Endometrial microvascular endothelial cells (primary cell): ENCODE results near the gene STIP1. TPM values are rescaled to one million over a fixed set of nuclear protein-coding genes. Genes with fewer than 3 reads are reported as not detected.

Source experiments
- in situ Hi-C: cut with HindIII; loops from 2 replicates; pipeline ENCODE4 v1.10.0; 2017; ENCODE audit warnings: low sequenced_read_pairs, low pct_unique_long_range_greater_than_20kb; ENCODE audit errors: inconsistent ontology term
- total RNA-seq: library from RNA; depleted of rRNA; stranded (reverse); fragments of >200 nt; gene quantifications from one replicate; pipeline ENCODE4 v1.2.3, GENCODE V29; 2015; ENCODE audit errors: inconsistent ontology term

Gene STIP1
- 303 TPM for total RNA-seq

GRCh38 chr11:64185693-64186491, at the start of gene STIP1:
STIP1 (plus strand) TSS chr11:64186171; CDS start chr11:64186262, 91 bp downstream.
- in situ Hi-C loops, result no loop called here

DNA sequence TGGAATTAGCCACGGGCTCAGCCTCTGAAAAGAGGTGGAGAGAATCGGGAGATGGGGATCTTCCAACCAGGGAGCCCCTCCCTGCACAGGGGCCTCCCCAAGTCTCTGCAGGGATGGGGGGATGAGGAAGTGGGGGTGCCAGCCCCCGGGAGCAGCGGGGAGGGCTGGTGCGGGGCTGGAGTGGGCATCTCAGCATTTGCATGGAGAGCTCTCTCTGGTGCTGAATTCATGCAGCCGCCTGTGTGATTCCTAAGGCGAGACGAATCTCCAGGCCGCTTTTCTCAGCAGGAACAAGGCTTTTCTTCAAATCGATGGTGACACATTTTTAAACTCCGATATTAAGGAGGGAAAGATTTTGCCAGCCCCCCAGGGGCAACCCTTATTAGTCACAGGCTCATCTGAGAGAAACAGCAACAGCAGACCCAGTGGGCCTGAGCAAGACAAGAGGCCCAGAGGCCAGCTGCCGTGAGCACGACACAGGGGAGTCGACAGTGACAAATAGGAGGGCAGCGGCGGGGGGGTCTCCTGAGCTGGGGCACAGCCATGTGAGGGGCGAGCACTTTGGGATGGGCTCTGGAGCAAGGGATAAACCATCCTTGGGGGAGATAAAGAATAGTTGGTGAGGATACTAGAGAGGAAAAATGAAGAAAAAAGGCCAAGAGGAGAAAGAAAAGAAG, 49.1 kb upstream of the STIP1 start:
- in situ Hi-C loops, result loop anchor here (10.0 kb wide), 1 partner anchor 132 kb away; no protein-coding TSS in a partner anchor

- in situ Hi-C loops, result loop anchor here (10.0 kb wide), 1 partner anchor 134 kb away; no protein-coding TSS in a partner anchor
Observed at GRCh38 chr11:64138398-64138797, 47.6 kb upstream of the STIP1 start.

DNA sequence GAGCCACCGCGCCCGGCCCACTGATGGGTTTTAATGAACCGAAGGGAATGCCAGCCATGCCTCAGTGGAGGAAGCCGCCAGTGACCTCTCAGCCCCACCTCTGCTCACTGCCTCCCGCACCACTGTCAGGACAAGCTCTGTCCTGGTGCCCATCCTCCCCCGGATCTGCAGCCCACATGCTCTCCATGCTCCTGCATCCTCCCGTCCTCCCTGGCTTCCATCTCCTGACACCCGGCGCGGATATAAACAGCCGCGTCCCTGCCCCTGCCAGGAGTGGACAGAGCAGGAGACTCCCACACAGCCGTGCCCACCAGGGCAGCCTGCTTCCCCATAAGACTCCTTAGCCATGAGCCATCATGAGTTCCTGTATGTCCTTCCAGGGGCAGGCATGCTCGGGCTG, 46.9 kb upstream of the STIP1 start:
- in situ Hi-C loops, result loop anchor here (10.0 kb wide), 1 partner anchor 134 kb away; no protein-coding TSS in a partner anchor

GRCh38 chr11:64140082-64140481, 45.9 kb upstream of the STIP1 start:
- in situ Hi-C loops, result no loop called here

DNA sequence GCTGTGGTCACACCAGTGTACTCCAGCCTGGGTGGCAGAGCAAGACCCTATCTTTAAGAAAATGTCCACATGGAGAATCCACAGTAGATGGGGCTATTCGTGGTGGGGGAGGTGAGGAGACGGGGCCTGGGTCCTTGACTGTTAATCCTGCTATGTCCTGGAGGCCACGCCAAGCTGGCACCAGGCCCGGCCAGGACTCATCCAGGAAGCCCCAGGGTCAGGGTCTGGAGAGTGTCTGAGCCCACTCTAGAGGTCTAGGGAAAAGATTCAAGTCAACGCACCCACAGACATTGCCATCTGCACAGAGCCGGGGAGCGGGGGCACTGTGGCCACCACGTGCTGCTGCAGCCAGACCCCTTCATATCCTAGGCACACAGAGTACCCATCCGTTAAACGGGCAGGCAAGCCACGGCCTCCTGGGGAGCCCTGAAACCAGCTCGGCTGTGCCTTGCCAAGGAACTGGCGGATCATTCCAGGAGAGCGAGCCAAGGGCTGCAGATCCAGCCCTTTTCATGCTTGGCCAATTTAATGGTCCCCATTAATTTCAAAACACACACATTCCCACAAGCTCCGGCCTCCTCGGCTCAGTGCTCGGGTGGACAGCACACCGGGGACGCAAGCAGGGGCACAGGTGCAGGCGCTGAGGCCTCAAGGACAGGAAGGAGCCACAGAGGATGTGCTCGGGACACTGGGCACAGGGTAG, 44.7 kb upstream of the STIP1 start:
- in situ Hi-C loops, result no loop called here

- in situ Hi-C loops, result no loop called here
Observed at GRCh38 chr11:64144587-64145472, 41.1 kb upstream of the STIP1 start.

GRCh38 chr11:64146036-64146955, 39.7 kb upstream of the STIP1 start:
- in situ Hi-C loops, result no loop called here

- in situ Hi-C loops, result no loop called here
Observed at GRCh38 chr11:64148226-64148916, 37.6 kb upstream of the STIP1 start.

- in situ Hi-C loops, result no loop called here
Observed at GRCh38 chr11:64148917-64149617, 36.9 kb upstream of the STIP1 start.

GRCh38 chr11:64150051-64150450, 35.9 kb upstream of the STIP1 start:
- in situ Hi-C loops, result no loop called here

DNA sequence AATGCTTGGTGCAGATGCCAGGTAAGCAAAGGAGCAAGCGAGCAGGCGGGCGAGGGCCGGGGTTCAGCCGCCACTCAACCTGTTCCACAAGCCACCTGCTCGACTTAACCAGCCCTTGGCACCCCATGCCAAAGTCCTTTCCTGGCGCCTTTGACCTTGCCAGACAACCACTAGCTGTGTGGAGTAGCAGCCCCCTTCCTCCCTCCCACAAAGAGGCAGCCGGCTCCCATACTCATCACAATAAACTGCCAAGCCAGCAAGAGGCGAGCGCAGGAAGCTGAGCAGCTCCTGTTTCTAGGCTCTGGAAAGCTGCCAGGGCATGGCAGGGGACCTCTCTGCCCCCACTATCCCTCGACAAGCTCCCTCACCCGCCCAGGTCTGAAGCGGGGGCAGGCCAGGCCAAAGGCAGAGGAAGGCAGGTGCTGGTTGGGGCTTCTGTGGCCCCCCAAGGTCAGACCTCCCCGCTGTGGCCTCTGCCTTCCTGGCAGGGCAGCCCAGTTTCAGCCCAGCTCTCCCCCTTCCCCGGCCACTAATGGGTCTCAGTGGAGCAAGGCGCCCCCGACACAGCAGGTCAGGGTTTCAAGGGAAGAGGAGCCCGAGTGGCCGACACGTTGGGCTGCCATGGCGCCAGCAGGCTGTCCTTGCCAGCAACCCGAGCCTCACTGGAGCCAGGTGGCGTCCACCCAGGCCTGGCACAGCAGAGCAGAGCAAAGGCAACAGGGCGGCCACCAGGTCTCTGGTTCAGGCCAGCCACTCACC, 35.3 kb upstream of the STIP1 start:
- in situ Hi-C loops, result no loop called here

- in situ Hi-C loops, result no loop called here
Observed at GRCh38 chr11:64151337-64151736, 34.6 kb upstream of the STIP1 start.

DNA sequence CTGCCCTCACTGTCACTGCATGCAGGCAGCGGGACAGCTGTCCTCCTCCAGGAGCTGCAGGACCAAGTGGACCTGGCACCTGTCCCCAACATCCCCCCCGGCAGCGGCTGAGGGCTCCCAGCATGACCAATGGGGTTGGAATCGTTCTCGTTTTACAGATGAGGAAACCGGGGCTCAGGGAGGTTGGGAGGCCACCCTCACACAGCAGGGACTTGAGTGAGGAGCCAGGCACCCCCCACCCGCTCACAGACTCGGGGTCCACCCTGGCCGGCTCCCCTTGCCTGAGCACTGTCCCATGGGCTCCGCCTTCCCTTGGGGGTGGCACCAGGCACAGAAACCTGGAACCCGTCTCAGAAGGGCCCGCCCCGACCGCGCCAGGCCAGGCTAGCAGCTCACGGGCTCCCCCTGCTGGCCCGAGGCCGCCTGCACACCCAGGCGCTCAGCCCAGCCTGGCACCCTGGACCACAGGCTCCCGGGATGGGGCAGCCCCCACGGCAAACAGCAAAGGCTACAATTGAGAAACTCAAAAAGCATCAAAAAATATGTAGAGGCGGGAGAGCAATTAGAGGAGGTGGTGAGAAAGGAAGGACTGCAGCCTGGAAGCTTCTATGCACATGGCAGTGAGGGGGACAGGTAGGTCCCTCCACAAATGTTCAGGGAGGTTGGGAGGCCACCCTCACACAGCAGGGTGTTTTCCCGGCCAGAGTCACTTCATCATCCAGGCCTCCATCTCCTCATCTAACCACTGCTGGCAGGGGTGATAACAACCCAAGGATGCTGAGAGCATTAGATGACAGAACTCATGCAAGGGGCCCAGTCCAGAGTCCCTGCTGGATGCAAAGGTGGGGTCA, 32.9 kb upstream of the STIP1 start:
- in situ Hi-C loops, result no loop called here

GRCh38 chr11:64153812-64154211, 32.2 kb upstream of the STIP1 start:
- in situ Hi-C loops, result no loop called here
